ENCODE results near the gene CALHM1.

The CALHM1 gene

DNA sequence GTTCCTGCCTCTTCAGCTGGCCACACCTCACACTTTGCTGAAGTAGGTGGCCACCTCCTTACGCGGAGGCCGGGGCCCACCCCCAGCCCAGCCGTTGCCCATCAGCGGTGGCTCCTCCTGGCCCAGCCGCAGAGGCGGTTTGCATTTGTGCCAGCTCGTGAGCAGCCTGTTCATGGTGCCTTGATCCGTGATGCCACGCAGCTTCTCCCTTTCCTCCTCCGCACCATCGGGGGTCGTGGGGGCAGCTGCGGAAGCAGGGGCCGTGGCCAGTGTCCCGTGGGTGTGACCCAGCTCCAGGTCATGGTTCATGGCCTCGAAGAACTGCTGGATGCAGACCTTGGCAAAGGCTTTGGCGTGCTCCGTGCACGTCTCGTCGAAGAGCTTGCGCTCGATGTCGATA is 3.5 kb downstream of the CALHM1 start:
- no peak for DNase-seq (ENCODE audit: low read depth)

DNA sequence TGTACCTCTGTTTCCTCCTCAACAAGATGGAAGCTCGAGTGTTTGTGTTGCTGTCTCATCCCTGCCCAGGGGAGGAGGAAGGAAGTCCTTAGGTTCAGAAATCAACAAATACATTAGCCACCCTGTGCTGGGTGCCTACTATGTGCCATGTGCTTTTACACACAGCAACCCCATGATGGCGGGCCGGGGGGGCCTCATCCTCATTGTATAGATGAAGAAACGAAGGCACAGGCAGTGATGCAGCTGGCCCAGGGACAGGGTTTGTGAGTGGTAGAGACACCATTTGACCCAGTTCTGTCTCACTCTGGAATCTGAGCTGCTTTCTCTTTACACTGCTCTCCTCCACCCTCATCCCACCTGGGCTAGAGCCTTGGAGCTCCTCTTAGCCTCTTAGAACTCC is 4.7 kb downstream of the CALHM1 start:
- DNase-seq (ENCODE audit: low read depth) = no peak

DNA sequence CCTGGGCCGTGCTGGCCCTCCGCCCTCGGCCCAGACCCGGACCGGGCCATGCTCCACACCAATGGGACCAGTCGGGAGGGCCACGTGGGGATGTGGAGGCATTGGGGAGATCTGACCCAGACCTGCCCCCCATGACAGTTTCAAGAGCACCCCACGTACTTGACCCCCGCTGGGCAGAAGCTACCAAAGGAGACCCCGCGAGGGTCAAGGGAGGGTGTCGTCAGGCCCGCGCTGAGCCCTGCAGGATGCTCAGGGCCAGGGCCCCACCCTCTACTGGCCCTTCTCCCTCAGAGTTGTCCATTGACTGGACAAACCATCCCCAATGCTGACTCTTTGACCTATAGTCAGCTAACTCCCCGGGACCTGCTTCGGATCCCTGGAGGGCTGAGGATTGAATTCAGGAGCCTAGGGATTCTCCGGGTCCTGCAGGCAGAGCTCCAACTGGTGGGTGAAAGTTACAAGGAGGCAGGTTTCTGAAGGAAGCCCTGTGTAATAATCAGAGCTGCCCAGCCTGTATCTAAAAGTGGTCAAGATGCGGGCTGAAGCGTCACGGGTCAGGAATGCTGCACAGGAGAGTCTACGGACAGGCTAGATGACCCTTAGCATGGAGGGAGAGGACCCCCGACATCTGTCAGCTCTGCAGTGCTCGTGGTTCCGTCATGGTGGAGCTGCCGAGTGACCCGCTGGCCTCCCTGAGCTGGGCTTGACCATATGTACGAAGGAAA is 6.0 kb downstream of the CALHM1 start:
- peak; percentile 71 for DNase-seq (ENCODE audit: low read depth)

DNA sequence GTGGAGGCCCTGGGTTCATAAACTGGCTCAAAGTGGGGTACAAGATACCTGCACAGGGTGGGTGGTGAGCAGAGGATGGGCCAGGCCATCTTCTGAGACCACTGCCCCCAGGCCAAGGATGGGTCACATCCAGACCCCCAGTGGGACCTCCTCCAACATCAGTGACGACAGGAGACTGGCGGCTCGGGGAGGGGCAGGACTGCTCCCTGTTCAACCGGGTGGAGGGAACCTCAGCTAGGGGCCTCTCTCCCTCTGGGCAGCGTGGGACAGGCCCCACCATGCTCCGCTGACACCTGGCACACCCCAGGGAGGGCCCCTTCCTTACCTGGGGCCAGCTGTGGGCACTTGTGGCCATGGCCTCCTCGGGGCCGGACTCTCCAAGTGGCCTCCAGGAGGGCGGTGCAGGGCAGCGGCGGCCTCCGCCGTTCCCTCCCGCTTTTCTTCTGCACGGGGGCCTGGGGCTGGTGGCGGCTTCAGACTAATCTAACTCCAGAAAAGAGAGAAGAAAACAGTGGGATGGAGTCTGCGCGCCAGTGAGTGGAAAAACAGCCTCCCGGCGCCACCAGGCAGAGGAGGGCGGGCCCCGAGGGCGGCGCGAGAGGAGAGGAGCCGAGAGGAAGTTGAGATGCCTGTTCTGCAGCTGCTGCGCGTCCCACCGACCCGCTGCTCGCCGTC is 6.7 kb downstream of the CALHM1 start, which contains the start of gene CALHM2:
TSS of gene CALHM2 (minus strand) at position 540 of the 675 bp plus-strand sequence. CDS start 2,429 bp downstream, outside the sequence.
- DNase-seq (ENCODE audit: low read depth) = peak; percentile 74

DNA sequence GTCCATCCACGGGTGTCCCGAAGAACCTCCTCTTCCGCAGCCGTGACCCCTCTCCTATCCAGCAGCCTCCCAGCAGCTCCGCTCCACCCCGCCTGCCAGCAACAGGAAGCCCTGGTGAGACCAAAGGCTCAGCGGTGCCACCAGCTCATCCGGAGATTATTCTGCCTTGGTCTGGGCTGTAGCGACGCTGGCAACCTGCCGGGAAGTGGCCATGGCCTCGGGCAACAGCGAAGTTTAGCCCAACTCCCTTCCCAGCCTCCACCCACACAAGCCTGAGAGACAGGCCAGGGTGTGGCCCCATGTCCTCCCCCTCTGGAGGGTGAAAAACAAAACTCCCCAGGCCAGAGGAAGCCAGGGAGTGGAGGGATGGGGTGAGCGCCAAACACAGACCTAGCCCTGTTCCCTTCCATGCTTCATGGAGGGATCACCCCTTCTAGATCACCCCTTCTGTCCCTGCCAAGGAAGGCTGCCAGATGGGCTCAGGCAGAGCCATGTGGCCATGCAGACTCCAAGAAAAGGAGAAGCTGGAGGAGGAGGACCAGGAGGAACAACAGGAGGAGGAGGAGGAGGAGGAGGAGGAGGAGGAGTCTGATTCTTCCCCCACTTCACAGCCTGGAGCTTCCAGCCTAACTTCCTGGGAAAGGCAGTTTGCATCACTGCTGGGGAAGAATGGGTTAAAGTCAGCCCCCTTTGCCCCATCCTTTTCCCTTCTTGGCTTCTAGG is 7.4 kb downstream of the CALHM1 start:
- peak; percentile 77 for DNase-seq (ENCODE audit: low read depth)

DNA sequence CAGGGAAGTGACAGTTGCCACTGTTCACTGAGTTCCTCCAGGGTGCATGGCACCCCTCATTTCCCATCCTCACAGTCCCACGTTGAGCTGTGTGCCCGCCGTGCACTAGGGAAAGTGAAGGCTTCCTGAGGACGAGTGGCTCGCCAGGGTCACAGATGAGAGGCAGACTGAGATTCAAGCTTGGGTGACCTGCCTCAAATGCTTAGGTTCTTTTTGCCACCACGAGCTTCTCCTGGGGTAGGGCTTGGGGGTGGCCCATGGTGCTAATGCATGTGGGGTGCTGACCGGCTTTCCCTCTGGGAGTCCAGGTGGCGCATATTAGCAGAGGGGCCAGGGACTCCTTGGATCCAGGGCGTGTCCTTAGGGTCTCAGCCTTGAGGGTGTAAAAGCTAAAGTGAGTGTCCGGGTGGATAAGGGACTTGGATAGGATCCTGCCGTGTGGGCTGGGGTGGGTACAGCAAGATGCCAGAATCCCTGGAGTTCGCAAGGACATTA is 8.5 kb downstream of the CALHM1 start:
- no peak for DNase-seq (ENCODE audit: low read depth)

DNA sequence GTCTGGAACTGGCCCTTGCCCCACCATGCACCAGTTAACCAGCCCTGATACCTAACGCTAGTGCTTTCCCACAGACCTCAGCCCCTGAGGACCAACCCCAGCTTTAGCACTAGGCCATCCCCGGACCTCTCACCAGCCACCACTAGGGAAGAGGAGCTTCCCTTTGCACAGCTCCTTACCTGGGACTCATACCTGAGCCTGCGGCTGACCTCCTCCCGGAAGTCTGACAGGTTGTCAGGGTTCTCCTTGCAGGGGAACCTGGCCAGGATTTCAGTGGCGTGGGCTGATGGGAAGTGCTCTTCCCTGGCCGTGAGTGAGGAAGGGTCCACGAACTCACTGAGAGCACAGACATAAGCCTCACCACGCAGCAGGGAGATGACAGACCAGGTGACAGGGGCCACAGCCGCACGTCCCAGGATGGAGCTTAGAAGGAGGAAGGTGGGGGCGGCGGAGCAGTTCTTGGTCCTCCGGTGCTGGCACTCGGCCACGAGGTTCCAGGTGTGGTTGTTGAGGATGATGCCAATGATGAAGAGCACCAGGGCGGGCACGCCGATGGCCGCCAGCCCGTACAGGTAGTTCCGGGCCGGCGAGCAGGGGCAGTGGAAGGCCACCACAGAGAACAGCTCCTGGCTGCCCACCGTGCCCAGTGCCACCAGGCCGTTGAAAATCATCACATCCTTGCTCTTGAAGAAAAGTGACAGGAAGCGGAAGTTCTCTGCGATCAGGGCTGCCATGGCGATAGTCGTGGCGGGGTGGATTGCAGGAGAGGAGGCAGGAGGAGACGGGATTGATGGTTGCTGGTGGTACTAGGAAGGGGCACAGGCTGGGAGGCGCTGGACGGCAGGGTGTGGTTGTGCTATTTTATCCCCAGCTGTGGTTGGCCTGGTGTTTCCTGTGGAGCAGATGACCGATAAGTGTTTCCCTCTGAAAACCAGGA is 9.2 kb downstream of the CALHM1 start:
- DNase-seq (ENCODE audit: low read depth) = no peak

DNA sequence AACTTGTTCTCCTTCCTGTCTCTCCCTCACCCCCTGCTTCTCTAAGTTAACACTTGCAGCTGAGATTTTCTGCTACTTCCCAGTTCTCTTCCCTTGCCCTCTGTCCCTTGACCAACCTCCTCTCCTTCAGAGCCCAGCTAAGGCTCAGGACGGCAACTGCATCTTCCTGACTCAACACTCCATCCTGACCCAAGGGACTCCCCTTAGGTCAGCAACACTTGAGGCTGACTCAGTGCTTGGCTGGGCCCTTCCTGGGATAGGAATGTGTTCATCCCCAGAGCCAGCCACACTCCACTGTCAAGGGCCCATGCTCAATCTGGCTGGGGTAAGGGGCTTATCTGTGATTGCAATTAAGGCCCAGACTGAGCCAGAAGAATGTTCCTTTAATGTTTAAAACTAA is 10.0 kb downstream of the CALHM1 start:
- DNase-seq (ENCODE audit: low read depth) = peak; percentile 93

DNA sequence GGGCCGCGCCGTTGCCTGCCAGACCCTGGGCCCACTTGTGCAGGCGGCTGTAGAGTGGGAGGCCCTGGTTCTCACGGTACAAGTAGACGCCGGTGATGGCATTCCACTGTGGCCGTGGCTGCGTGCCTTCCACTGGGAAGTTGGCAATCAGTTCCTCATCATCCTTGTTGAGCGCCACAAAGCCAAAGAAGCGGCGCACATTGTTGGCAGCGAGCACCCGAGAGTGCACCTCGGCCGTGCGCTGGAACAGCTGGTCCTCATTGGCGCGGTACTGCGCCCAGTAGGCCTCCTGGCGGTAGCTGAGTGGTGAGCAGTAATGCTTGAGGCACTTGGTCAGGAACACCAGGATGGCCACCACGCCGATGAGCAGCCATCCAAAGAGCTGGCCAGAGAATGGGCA is 11.5 kb downstream of the CALHM1 start:
- DNase-seq (ENCODE audit: low read depth) = no peak

DNA sequence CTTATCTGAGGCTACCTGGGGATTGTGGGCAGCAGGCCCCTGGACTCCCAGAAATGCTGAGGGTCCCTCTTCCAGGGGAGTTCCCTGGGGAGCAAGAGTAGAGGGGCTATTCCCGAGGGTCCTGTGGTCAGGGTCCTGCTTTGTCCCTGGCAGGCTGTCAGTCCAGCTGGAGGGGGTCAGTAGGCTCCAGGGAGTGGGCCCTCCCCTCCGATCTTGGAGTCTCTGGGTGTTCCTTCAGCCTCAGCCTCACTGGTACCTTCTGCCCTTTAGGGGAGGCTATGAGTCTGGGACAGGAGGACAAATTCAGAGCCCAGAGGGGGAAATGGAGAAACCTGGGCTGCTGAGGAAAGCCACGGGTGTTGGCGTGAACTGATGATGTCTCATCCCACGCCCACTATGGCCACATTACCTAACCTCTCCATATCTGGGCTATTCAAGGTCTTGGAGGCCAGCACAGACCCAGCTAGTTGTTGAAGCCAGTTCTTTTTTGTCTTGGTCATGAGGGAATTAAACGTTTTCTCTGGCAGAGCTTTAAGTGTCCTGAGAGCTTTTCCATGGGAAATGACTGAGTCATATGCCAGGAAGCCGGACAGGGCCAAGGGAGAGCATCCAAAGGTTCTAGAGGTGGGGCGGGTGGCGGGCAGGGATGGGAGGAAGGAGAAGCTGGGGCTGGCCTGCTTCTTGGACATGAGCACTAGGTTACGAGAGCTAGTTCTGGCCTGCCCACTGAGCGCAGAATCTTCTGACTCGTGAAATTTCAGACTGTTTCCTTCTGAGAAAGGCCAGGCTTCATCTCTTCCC is 12.7 kb downstream of the CALHM1 start:
- DNase-seq (ENCODE audit: low read depth) = peak; percentile 67

DNA sequence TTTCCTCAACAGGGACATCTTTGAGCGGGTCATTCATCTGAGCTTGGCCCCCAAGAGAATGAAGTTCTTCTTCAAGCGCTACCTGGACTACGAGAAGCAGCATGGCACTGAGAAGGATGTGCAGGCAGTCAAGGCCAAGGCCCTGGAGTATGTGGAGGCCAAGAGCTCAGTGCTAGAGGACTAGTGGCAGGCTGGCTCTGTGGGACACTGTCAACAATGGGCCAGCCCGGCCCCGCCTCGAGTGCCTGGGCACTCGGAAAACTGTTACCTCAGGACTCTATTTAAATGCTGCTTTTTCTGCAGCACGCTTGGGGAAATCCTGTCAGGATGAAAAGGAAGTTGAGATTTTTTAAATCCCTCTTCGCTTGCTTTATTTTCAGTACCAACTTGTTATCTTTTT is 13.3 kb downstream of the CALHM1 start:
- no peak for DNase-seq (ENCODE audit: low read depth)

DNA sequence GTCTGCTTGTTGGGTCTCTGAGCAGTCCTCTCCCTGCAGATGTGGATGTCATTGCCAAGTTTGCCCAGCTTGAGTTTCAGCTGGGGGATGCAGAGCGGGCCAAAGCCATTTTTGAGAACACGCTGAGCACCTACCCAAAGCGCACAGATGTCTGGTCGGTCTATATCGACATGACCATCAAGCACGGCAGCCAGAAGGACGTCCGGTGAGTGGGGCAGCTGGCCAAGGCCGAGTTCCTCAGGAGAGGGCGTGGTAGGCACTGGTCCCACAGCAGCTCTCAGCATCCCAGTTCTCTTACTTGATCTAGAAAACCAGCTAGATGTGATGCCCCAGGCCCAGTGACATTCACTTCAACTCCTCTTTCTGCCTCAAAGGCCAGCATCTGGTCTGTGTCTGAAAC is 14.2 kb downstream of the CALHM1 start:
- no peak for DNase-seq (ENCODE audit: low read depth)

DNA sequence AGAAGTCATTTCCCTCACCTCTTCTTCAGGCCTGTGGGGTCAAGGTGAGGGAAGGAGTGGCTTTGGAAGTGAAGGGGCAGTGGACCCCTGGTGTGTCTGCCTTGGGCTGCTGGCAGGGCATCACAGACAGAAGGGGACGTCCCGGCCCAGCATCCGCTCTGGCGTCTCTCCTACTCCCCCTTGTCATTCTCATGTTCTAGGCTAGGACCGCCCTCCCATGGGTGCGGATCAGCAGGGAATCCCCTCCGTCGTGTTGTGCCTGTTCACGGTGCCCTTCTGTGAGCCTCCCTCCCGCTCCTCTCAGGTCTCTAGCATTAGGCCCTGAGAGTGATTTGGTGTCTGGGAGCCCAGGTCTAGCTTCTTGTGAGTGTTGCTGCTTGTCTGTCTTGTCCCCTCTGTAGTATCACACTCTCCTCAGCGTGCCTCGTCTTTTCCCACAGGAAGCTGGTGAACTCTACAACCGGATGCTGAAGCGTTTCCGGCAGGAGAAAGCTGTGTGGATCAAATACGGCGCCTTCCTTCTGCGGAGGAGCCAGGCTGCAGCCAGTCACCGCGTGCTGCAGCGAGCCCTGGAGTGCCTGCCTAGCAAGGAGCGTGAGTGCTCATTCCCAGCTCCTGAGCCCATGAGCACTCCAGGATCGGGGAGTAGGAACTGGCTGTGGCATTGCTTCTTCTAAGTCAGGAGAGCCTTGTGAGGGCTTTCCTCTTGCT is 15.1 kb downstream of the CALHM1 start:
- DNase-seq (ENCODE audit: low read depth) = no peak

DNA sequence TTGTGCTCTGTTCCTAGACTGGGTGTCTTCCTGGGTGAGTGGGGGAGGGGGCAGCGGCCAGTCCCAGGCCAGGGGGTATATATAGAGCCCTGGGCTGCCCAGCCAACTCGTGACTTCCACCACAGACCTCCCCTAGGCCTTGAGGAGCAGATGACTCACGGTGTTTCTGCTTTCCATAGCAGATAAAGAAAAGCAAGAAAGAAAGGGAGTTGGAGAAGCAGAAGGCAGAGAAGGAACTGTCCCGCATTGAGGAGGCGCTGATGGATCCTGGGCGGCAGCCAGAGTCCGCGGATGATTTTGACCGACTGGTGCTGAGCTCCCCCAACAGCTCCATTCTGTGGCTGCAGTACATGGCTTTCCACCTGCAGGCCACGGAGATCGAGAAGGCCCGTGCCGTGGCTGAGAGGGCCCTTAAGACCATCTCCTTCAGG is 16.7 kb downstream of the CALHM1 start:
- peak; percentile 32 for DNase-seq (ENCODE audit: low read depth)

DNA sequence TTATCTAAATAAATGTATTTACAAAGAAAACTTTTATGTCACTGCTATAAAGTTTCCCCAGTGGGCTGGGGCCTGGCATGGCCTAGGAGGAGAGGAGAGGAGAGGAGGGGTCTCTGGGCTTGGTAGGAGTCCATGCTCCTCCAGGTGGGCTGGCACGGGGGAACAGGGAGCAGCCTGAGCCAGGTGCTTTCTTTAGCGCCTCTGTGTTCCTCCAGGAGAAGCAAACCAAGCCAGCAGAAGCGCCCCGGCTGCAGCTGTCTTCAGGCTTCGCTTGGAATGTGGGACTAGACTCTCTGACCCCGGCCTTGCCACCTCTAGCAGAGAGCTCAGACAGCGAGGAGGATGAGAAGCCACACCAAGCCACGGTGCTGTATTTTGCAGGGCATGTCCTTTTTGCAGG is 17.1 kb downstream of the CALHM1 start:
- DNase-seq (ENCODE audit: low read depth) = no peak

DNA sequence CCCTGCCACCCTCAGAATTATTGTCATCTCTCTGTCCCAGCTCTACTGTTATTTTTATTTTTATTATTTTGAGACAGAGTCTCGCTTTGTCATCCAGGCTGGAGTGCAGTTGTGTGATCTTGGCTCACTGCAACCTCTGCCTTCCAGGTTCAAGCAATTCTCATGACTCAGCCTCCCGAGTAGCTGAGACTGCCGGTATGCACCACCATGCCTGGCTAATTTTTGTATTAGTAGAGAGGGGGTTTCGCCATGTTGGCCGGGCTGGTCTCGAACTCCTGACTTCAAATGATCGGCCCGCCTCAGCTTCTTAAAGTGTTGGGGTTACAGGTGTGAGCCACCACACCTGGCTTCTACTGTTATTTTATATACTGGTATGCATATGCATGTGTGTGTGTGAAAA is 17.5 kb downstream of the CALHM1 start:
- no peak for DNase-seq (ENCODE audit: low read depth)

DNA sequence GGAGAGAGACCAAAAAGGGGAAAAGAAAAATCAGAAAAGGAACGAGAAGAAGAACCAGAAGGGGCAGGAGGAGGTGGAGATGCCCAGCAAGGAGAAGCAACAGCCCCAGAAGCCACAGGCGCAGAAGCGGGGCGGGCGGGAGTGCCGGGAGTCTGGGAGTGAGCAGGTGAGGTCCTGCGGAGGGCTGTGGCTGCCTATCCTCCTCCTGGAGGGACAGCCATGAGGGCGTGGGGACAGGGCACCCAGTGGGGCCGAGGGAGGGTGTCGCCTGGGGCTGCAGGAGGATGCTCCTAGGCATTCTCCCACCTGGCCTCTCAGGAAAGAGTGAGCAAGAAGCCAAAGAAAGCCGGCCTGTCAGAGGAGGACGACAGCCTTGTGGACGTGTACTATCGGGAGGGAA is 18.3 kb downstream of the CALHM1 start:
- DNase-seq (ENCODE audit: low read depth) = no peak

DNA sequence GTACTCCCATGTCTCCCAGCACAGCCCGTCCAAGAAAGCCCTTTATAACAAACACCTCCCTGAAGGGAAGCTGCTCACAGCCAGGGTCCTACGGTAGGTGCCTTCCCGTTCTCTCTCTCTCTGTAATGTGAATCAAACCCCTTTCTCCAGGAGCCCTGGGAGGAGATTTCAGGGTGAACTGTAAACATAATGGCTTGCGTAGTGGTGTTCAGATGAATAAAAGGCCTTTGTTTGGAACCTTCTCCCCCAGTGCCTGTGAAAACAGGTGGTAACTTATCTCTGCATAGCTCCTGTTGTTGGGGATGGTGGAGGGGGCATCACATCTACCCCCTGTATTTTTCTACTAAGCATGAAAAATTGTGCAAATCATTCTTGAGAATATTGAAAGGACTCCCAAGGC is 18.9 kb downstream of the CALHM1 start:
- DNase-seq (ENCODE audit: low read depth) = no peak

DNA sequence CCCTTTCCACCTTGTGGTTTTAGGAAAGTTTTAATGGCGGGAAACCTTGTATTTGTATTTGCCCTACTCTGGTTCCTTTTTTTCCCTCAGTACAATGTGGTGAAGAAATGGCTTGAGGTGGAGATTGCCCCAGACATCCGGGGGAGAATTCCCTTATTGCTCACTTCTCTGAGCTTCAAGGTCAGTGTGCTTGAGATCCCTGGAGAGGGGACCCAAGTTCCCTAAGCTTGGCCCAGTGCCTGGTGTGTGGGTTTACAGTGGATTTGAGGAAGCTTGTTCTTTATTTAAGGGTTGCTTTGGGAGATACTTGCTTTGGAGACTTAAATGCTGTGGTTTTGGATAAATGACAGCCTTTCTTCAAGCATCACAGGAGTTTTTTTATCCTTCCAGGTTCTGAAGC is 24.8 kb downstream of the CALHM1 start:
- DNase-seq (ENCODE audit: low read depth) = no peak

DNA sequence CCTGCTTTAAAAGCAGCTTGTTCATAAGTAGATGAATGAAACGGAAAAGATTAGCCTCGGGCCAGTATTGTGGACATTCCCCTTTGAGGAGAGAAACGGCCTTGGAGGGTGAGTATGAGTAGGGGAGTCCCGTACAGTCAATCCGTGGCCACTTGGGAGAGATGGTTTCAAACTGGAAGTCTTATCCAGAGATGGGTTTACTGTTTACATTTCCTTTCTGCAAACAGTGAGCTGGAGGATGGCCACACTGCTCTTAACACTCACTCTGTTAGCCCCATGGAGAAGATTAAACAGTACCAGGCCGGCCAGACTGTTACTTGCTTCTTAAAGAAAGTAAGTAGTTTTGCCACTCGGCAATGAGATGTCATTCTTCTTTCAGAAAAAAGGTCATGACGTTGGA is 26.8 kb downstream of the CALHM1 start:
- no peak for DNase-seq (ENCODE audit: low read depth)

All from ELR (cell line).